HFF-Myc (cell line): ENCODE results near the gene MTRF1L.

Experiments
- DNase-seq: peaks from one replicate; pipeline ENCODE4 v3.0.0-alpha.2; 2011; ENCODE audit warnings: low read depth; ENCODE audit errors: extremely low read depth
- H3K4me3 ChIP-seq: replicated peaks from 2 replicates; pipeline ENCODE4 v1.5.1; 2011; ENCODE audit warnings: low read depth, mild to moderate bottlenecking, control low read depth, low read length
- CTCF ChIP-seq: IDR thresholded peaks from 2 replicates; pipeline ENCODE4 v1.5.1; 2012; ENCODE audit warnings: mild to moderate bottlenecking, low read depth, low read length, control low read depth; ENCODE audit errors: missing control alignments

MTRF1L gene

GRCh38 chr6:152980656-152981055, 21.9 kb downstream of the MTRF1L start:
- DNase-seq: no peak
- TF ChIP-seq CTCF: no peak
- H3K4me3 ChIP-seq: peak overlapping the region; percentile 94

- no peak for TF ChIP-seq CTCF
- no peak for DNase-seq
- H3K4me3 ChIP-seq: peak overlapping the region; percentile 94
Observed at GRCh38 chr6:152979116-152979515, 23.4 kb downstream of the MTRF1L start.

DNA sequence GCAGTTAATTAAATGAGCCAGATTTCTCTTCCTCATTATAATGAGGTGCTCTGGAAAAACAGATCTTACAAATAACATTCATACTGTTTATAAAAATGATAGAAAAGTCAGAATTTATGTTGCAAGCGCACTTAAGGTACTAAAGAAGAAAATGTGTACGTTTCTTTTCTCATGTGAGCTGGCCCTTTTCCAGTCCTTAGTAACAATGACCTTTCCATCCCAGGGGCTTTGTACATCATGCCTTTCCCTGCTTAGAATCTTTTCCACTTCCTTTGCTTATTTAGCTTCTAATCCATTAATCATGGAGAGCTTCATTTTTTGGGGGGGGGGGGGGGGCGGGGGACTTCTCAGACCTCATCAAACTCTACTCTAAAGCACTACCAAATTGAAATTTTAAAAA, 24.5 kb downstream of the MTRF1L start:
- H3K4me3 ChIP-seq: no peak overlapping the region
- no peak for DNase-seq
- TF ChIP-seq CTCF: no peak

- H3K4me3 ChIP-seq: no peak overlapping the region
- TF ChIP-seq CTCF: no peak
- DNase-seq: no peak
Observed at GRCh38 chr6:152977556-152977955, 25.0 kb downstream of the MTRF1L start.

DNA sequence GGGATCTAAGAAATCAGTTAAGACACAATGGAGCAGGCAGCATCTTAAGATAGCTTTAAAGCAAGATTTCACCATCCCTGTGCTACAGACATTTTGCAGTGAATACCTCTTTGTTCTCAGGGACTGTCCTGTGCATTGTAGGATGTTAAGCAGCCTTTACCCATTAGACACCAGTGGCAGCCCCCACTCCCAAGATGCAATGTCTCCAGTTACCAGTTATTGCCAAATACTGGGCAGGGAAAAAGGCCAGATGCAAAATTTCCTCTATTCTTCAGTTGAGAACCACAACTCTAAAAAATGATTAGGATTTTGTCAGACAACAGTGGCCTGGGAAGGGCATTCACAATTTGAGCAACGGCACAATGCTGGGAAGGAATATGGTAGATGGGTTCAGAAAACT, 25.8 kb downstream of the MTRF1L start:
- TF ChIP-seq CTCF: no peak
- no peak for DNase-seq
- no peak overlapping the region for H3K4me3 ChIP-seq

DNA sequence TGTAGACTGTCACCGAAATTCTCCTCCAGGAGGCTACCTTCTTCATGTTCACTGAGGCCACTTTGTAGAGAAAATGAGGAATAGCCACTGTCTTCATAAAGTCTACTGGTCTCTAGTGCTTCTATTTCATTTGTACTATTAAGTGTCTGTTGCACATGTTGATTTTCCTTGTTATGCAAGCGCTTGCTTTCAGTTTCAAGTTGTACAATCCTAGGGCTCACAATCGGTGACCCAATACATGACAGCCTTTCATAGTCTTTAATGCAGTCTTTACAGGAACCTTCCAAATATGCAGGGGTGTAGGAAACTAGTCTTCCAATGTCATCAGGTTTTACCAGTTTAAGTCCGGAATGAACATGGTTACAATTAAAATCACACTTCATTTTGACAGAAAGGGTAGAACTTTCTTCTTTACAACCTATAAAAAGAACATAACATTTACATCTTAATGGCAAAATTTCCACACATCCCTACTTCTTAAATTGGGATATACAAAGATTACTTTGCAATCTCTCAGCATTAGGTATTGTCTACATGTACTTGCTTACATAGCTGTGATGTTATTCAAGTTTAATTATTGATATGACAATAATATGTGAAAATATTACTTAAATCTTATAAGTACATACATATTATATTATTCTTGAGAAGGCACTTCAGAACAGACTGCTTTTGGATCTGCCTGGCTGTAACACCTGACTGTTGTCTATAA, 27.1 kb downstream of the MTRF1L start:
- no peak overlapping the region for H3K4me3 ChIP-seq
- no peak for TF ChIP-seq CTCF
- DNase-seq: no peak

DNA sequence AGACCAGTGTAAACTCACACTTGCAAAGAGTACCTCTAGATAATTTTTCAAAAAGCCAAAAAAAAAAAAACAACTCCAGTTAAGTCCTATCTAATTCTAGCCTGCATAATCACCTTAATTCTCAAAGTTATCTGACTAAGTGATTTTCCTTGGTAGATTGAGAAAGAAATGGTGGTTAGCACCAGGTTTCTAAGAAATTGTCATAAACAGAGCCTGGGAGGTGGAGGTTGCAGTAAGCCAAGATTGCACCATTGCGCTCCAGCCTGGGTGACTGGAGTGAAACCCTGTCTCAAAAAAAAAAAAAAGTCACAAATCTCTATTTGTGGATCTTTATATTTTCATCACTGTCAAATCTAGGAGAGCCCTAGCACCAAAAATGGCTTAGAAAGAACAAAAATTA, 28.6 kb downstream of the MTRF1L start:
- no peak overlapping the region for H3K4me3 ChIP-seq
- no peak for DNase-seq
- TF ChIP-seq CTCF: no peak
